GM10266 (cell line): ENCODE results near the gene SRCIN1.

ENCODE experiments used
- DNase-seq: peaks from one replicate; pipeline ENCODE4 v3.0.0; 2012; ENCODE audit errors: extremely low spot score
- TF ChIP-seq, protein P1 (sequence below): IDR thresholded peaks from 2 replicates; pipeline ENCODE4 v1.5.1; 2012; ENCODE audit warnings: mild to moderate bottlenecking, low read depth; ENCODE audit not compliant: control insufficient read depth, insufficient read depth; ENCODE audit errors: missing control alignments

SRCIN1 gene

DNA sequence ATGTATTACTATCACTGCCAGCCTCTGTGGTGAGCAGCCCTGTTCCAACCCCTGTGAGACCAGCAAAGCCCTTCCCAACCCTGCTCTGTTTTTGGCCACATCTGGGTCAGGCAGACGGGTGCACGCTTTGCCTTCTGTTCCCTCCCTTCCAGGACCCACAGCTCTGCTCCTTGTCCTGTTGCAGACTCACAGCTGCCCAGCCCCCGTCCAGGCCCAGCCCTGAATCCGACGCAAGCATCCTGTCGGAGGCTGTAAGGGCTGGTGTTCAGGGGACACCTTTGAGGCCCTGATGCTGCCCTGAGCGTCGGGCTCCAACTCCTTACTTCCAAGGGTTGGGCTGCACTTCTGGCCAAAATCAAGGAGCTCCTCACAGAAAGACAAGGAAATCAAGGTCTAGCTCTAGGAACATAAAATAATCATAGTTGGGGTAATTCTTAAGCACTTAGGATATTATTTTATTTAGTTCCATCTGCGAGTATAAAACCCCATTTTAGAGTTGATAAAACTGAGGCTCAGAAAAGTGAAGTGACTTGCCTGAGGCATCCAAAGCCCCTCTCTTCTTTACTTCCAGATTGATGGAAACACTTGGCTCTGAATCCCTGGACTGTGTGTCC lies 14.3 kb upstream of the SRCIN1 start:
- no peak for DNase-seq
- TF ChIP-seq, protein P1, sequence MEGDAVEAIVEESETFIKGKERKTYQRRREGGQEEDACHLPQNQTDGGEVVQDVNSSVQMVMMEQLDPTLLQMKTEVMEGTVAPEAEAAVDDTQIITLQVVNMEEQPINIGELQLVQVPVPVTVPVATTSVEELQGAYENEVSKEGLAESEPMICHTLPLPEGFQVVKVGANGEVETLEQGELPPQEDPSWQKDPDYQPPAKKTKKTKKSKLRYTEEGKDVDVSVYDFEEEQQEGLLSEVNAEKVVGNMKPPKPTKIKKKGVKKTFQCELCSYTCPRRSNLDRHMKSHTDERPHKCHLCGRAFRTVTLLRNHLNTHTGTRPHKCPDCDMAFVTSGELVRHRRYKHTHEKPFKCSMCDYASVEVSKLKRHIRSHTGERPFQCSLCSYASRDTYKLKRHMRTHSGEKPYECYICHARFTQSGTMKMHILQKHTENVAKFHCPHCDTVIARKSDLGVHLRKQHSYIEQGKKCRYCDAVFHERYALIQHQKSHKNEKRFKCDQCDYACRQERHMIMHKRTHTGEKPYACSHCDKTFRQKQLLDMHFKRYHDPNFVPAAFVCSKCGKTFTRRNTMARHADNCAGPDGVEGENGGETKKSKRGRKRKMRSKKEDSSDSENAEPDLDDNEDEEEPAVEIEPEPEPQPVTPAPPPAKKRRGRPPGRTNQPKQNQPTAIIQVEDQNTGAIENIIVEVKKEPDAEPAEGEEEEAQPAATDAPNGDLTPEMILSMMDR: no peak

DNA sequence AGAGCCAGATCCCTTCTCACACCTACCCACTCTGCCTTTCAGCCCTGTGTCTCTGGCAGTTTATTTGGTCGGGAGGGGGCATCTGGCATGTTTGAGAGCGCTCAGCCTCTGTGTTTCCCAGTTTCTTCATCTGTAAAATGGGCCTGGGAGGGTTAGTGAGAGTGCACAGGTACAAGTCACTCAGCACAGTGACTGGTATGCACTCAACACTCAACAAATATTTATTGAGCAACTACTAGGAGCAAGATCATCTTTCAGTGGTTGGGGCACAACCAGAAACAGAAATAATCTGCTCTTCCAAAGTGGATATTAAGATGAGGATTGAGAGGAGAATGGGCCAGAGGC lies 13.7 kb upstream of the SRCIN1 start:
- TF ChIP-seq, protein P1: no peak

DNA sequence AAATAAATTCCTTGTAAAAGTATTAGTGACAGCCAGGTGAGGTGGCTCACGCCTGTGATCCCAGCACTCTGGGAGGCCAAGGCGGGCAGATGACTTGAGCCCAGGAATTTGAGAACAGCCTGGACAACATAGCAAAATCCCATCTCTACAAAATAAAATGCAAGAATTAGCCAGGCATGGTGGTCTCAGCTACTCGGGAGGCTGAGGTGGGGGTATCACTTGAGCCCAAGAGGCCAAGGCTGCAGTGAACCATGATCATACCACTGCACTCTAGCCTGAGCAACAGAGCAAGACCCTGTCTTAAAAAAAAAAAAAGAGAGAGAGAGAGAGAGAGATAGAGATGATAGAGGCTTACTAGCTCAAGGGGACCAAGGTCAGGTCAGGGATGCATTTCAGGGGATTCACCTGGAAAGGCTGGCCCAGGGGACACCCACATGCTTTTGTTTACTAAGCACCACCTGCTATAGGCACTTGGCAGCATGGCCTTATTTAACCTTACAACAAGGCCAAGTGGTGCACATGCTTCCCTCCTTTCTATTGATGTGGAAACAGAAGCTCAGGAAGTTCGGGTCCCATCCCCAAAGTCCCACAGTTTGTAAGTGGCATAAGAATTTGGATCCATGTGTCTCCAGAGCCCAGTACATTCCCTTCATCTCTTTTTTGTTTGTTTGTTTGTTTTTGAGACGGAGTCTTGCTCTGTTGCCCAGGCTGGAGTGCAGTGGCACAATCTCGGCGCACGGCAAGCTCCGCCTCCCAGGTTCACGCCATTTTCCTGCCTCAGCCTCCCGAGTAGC lies 12.4 kb upstream of the SRCIN1 start:
- TF ChIP-seq, protein P1: no peak
- DNase-seq: no peak

More for the DNA sequence above, 13.7 kb upstream of the SRCIN1 start:
- no peak for DNase-seq

DNA sequence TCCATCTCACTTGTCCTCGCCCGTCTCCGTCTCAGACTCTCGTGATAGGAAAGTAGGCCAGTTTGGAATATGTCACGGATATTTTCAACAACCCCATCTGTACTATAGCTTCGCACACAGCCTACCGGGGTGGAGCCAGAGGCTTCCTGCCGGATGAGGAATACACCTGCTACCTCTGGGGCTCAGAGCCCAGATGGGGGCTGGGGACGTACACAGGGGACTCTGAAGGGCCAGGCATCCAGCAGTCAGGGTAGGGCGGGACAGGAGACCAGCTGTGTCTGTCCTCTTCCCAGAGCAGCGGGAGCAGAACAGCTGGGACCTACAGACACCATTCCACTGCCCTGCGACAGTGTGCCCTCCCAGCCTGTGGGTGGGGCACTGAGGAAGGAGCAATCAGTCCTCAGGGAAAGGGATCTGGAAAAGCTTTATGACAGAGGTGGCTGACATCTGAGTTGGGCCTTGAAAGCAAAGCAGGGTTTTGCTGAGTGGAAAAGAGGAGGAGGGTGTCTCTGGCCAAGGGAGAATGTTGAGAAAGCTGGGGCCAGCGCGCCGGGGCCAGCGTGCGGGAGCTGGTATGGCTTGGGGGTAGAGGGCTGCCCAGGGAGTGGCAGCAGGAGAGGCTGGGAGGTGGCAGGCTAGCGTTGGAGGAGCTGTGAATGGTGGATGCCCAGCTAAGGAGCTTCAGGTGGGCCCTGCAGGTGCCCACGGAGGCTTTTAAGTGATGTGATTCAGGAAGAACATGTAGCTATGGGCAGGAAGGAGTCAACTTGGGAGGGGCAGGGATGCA lies 11.5 kb upstream of the SRCIN1 start:
- no peak for DNase-seq
- TF ChIP-seq, protein P1: no peak

DNA sequence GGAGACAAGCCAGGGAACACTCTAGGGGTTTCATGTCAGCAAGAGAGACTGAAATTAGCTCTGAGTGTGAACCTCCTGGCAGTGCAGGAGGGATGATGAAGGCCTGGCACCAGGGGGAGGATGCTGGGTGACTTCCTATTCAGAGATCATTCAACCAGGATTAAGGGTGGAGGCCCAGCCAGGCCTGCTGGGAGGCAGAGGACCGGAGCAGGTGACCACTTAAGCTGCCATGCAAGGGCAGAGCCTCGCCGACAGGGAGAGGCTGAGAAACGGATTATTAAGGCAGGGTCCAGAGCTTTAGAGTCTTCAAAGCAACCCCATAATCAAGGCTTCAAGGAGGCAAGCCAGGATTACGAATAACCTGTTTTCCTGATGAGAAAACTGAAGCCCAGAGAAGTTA lies 10.6 kb upstream of the SRCIN1 start:
- TF ChIP-seq, protein P1: no peak
- no peak for DNase-seq

DNA sequence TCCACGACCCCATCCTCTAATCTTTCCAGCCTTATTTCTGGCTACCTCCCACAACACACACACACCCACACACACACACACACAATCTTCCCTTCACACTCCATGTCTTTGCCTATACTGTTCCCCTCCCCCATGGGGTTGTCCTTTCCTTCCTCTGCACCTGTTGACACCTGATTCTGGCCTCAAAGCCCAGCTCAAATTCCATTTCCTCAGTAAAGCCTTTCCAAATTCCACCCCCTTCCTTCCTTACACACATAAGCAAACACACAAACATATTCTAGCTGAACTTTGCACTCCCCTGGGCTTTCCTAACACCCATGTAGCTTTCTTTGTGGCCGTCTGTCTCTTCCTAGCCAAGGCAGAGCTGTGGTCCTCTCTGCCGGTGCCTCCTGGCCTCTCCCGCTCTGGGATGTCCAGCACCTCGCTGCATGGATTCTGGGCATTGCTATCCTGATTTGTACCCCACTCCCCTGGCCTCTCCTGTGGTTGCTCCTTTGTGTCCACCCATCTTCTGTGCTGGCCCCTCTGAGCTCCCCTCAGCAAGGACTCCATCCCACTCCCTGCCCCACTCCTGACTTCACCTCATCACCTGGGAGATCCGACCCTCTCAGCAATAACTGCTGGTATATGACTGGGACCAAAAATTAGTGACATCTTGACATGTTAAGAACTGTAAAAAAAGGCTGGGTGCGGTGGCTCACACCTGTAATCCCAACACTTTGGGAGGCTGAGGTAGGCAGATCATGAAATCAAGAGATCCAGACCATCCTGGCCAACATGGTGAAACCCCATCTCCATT lies 8.4 kb upstream of the SRCIN1 start:
- DNase-seq: no peak
- TF ChIP-seq, protein P1: no peak
